GM12891 (cell line): ENCODE measurements around the gene TAF10.

Source experiments
- PAX5 ChIP-seq: IDR thresholded peaks from 2 replicates; pipeline ENCODE4 v1.6.1; 2011; ENCODE audit warnings: low read length, moderate library complexity, mild to moderate bottlenecking; ENCODE audit not compliant: insufficient read depth, severe bottlenecking
- POLR2A ChIP-seq: IDR thresholded peaks from 2 replicates; pipeline ENCODE4 v1.6.1; 2011; ENCODE audit warnings: low read depth, low read length, control low read depth
- POLR2AphosphoS5 ChIP-seq: IDR thresholded peaks from 2 replicates; pipeline ENCODE4 v1.6.1; 2011; ENCODE audit warnings: low read depth, low read length, control low read depth
- POU2F2 ChIP-seq: IDR thresholded peaks from 2 replicates; pipeline ENCODE4 v1.6.1; 2011; ENCODE audit warnings: low read depth, mild to moderate bottlenecking, control low read depth, low read length, moderate library complexity
- SPI1 ChIP-seq: IDR thresholded peaks from 2 replicates; pipeline ENCODE4 v1.6.1; 2011; ENCODE audit warnings: low read depth, low read length, control low read depth
- TAF1 ChIP-seq: IDR thresholded peaks from 2 replicates; pipeline ENCODE4 v1.6.1; 2011; ENCODE audit warnings: low read depth, low read length, control low read depth

- TF ChIP-seq POLR2AphosphoS5 (no peak), POLR2A (no peak), TAF1 (no peak), PAX5 (no peak), POU2F2 (no peak), SPI1 (no peak)
These were observed 15.7 kb downstream of the TAF10 start for GRCh38 chr11:6596239-6596877.
